ENCODE results near the gene ANKRD11.

GRCh38 chr16:89422905-89423630 is 67.3 kb downstream of the ANKRD11 start:
- no peak for TF ChIP-seq POLR2AphosphoS5 (IDR thresholded peaks at IDR 0.05; ENCODE audit: low read depth, low read length)
- TF ChIP-seq CTCF (IDR thresholded peaks at IDR 0.05 in 2 of 3, conservative IDR thresholded peaks at IDR 0.05 in 1 of 3; ENCODE audit: borderline replicate concordance in 1 of 3, insufficient read depth in 1 of 3, low read depth in 2 of 3, low read length in 2 of 3), result no peak
- TF ChIP-seq EZH2 (IDR thresholded peaks at IDR 0.05), result no peak
- no peak for TF ChIP-seq MAX (IDR thresholded peaks at IDR 0.05)
- no peak for TF ChIP-seq CEBPB (IDR thresholded peaks at IDR 0.05; ENCODE audit: low read depth)
- no peak for TF ChIP-seq TCF7L2 (IDR thresholded peaks at IDR 0.05; ENCODE audit: borderline replicate concordance, extremely low read depth, insufficient read depth, insufficient read length)
- TF ChIP-seq ATF3 (IDR thresholded peaks at IDR 0.05), result no peak
- no peak for TF ChIP-seq POLR2A (IDR thresholded peaks at IDR 0.05; ENCODE audit: borderline replicate concordance, extremely low read depth, insufficient read depth, insufficient read length)
- no peak for TF ChIP-seq EZH2phosphoT487 (IDR thresholded peaks at IDR 0.05; ENCODE audit: borderline replicate concordance)

All from HCT116 (cell line).